Heart left ventricle (tissue), 13 donors: ENCODE results near the gene ORC3.
"Not testable (repeated sequence)": the region's sequence is repeated elsewhere in the genome, so short reads cannot be mapped to it uniquely, and the experiment has no call there.

Experiments used
- CTCF ChIP-seq, 12 donors: fragments of 200-600 bp; sonication (generic) in 4 of 12; IDR thresholded peaks; one replicate each; pipeline versions ENCODE4 v1.5.0 to v1.8.0; 2018 to 2022; ENCODE audit warnings: antibody characterized with exemption in 12 of 12, mild to moderate bottlenecking in 5 of 12
- POLR2A ChIP-seq, 2 donors: fragments of 450-650 bp; IDR thresholded peaks; one replicate each; pipeline ENCODE4 v1.6.1; 2017; ENCODE audit warnings: antibody characterized with exemption in 2 of 2, mild to moderate bottlenecking in 2 of 2, moderate library complexity in 2 of 2
- donor health status: ischemic (EF 13 %, LVEDD 7.1; RV severe dilation, severe dysfunction).
- donor health status: DM: no; HTN: yes; CAD: no.
- donor health status: DM: no; HTN: no; CAD: no.
- donor health status: ischemic (EF 25% LVEDD 6.9; RV normal size, moderate dysfunction).
- donor health status: ischemic (EF 25% LVEDD 5.7; RV mildly dilated, moderate dysfunction).
- donor health status: ischemic (EF 35%, LVEDD 5.7; RV mildly dilated, moderate dysfunction).
- donor health status: nonischemic (EF 11% LVEDD 7.7; RV severe dilation, severe dysfunction).
- donor health status: DM: yes; HTN: yes; CAD: no.
- donor health status: PGD.
- donor health status: ischemic (EF 29% LVEDD 5.4; RV normal size, mild dysfunction).
- donor health status: nonischemic (EF 23%, LVEDD 6.1; RV moderate dilation, normal function).

GRCh38 chr6:87696817-87697216 is 106.9 kb downstream of the ORC3 start:
- TF ChIP-seq CTCF, POLR2A (IDR thresholded peaks at IDR 0.05): not testable (repeated sequence)
